IMR-90 (cell line): ENCODE data around the gene URM1. TPM values are rescaled to one million over a fixed set of nuclear protein-coding genes. Genes with fewer than 3 reads are reported as not detected.

Source experiments
- ATAC-seq: fragments of 200-7000 bp; cut with Tn5 transposase; 2 replicates; pipeline ENCODE4 v1.9.1; 2020; ENCODE audit warnings: low read depth, mild to moderate bottlenecking, moderate library complexity
- BruUV-seq: library from RNA; stranded (reverse); fragments of 400-500 nt; replicated peaks from 2 replicates; lab custom pipeline; 2021; lab: Mats Ljungman, UMichigan
- CTCF ChIA-PET: fragments of 300-600 bp; formaldehyde crosslinking; extraction: SDS; loops from one replicate; lab custom pipeline; 2021; ENCODE audit warnings: antibody characterized with exemption; lab: Yijun Ruan, JAX
- POLR2A ChIA-PET: fragments of 300-600 bp; sonication (Branson Sonifier 250); formaldehyde crosslinking; loops from one replicate; lab custom pipeline; 2022; ENCODE audit warnings: antibody characterized with exemption; ENCODE audit not compliant: unreplicated experiment; lab: Charles Lee
- DNase-seq: peaks from one replicate; pipeline ENCODE4 v3.0.0; 2013
- H2AFZ ChIP-seq: replicated peaks from 2 replicates; pipeline ENCODE3; 2013; ENCODE audit warnings: low read length, mild to moderate bottlenecking; ENCODE audit not compliant: poor library complexity
- H2AK5ac ChIP-seq: 2 replicates; pipeline ENCODE4 v1.6.1; 2013; ENCODE audit warnings: low read depth, low read length, inconsistent platforms
- H2AK9ac ChIP-seq: replicated peaks from 2 replicates; pipeline ENCODE3; 2013; ENCODE audit warnings: mild to moderate bottlenecking, low read depth, low read length, moderate library complexity; ENCODE audit not compliant: poor library complexity
- H2BK120ac ChIP-seq: 2 replicates; pipeline ENCODE4 v1.6.1; 2013; ENCODE audit warnings: low read depth, low read length, inconsistent platforms
- H2BK15ac ChIP-seq: 3 replicates; pipeline ENCODE4 v1.6.1; 2013; ENCODE audit warnings: low read depth, low read length, inconsistent platforms
- H2BK20ac ChIP-seq: 2 replicates; pipeline ENCODE4 v1.6.1; 2013; ENCODE audit warnings: low read depth, mild to moderate bottlenecking, inconsistent platforms, low read length, moderate library complexity
- H2BK5ac ChIP-seq: 2 replicates; pipeline ENCODE4 v1.6.1; 2013; ENCODE audit warnings: mild to moderate bottlenecking, low read depth, low read length, inconsistent platforms; ENCODE audit not compliant: poor library complexity, severe bottlenecking
- H3K14ac ChIP-seq: replicated peaks from 2 replicates; pipeline ENCODE4 v1.6.1; 2013; ENCODE audit warnings: low read depth, low read length, inconsistent platforms
- H3K18ac ChIP-seq: 2 replicates; pipeline ENCODE4 v1.6.1; 2013; ENCODE audit warnings: low read depth, low read length, control low read depth
- H3K23ac ChIP-seq: 2 replicates; pipeline ENCODE4 v1.6.1; 2013; ENCODE audit warnings: low read depth, low read length, inconsistent platforms
- H3K27ac ChIP-seq: 2 replicates; pipeline ENCODE4 v1.5.1; 2013; ENCODE audit warnings: mild to moderate bottlenecking, control low read depth, low read length; ENCODE audit not compliant: insufficient read depth
- H3K27me3 ChIP-seq: 2 replicates; pipeline ENCODE4 v1.6.1; 2013; ENCODE audit warnings: low read length; ENCODE audit not compliant: control insufficient read depth, insufficient read depth
- H3K36me3 ChIP-seq: 2 replicates; pipeline ENCODE4 v1.6.1; 2013; ENCODE audit warnings: low read length, mixed read lengths; ENCODE audit not compliant: control insufficient read depth, insufficient read depth
- H3K4ac ChIP-seq: 2 replicates; pipeline ENCODE4 v1.6.1; 2013; ENCODE audit warnings: low read depth, low read length, inconsistent platforms
- H3K4me1 ChIP-seq: 2 replicates; pipeline ENCODE4 v1.6.1; 2013; ENCODE audit warnings: low read length, mixed read lengths; ENCODE audit not compliant: control insufficient read depth, insufficient read depth
- H3K4me2 ChIP-seq: 2 replicates; pipeline ENCODE4 v1.6.1; 2013; ENCODE audit warnings: low read depth, mild to moderate bottlenecking, control low read depth, low read length, moderate library complexity
- H3K4me3 ChIP-seq: 2 replicates; pipeline ENCODE4 v1.5.1; 2013; ENCODE audit warnings: low read depth, mild to moderate bottlenecking, control low read depth, low read length, moderate library complexity; ENCODE audit not compliant: insufficient read depth
- H3K56ac ChIP-seq: 2 replicates; pipeline ENCODE4 v1.6.1; 2013; ENCODE audit warnings: low read length, inconsistent platforms; ENCODE audit not compliant: insufficient read depth; ENCODE audit errors: extremely low read depth
- H3K79me1 ChIP-seq, 2 experiments: 2 replicates each; pipeline ENCODE4 v1.6.1; 2013; ENCODE audit warnings: low read length in 2 of 2, inconsistent platforms in 1 of 2, low read depth in 1 of 2
- H3K9ac ChIP-seq: 2 replicates; pipeline ENCODE4 v1.6.1; 2013; ENCODE audit warnings: low read depth, low read length, control low read depth
- H3K9me1 ChIP-seq: 2 replicates; pipeline ENCODE4 v1.6.1; 2013; ENCODE audit warnings: low read length, inconsistent platforms; ENCODE audit not compliant: insufficient read depth
- H3K9me3 ChIP-seq: 2 replicates; pipeline ENCODE4 v1.6.1; 2013; ENCODE audit warnings: low read length; ENCODE audit not compliant: control insufficient read depth, insufficient read depth
- H4K20me1 ChIP-seq: 2 replicates; pipeline ENCODE4 v1.6.1; 2013; ENCODE audit warnings: low read length, inconsistent platforms; ENCODE audit not compliant: insufficient read depth
- H4K5ac ChIP-seq: 2 replicates; pipeline ENCODE4 v1.6.1; 2013; ENCODE audit warnings: mild to moderate bottlenecking, low read depth, low read length, control low read depth
- H4K8ac ChIP-seq, 2 experiments: 2 replicates each; pipeline ENCODE4 v1.6.1; 2013; ENCODE audit warnings: low read depth in 2 of 2, low read length in 2 of 2, control low read depth in 1 of 2, inconsistent platforms in 1 of 2
- H4K91ac ChIP-seq: 2 replicates; pipeline ENCODE4 v1.6.1; 2013; ENCODE audit warnings: low read depth, low read length, inconsistent platforms; ENCODE audit not compliant: insufficient read depth
- MAFK ChIP-seq: IDR thresholded peaks from 2 replicates; pipeline ENCODE4 v1.6.1; 2012; ENCODE audit warnings: low read depth, low read length, improper control_type of control experiment
- MAZ ChIP-seq: IDR thresholded peaks from 2 replicates; pipeline ENCODE4 v1.6.1; 2012; ENCODE audit warnings: low read depth, mild to moderate bottlenecking, low read length, improper control_type of control experiment, moderate library complexity, borderline replicate concordance
- MXI1 ChIP-seq: IDR thresholded peaks from 2 replicates; pipeline ENCODE4 v1.6.1; 2012; ENCODE audit warnings: low read depth, mild to moderate bottlenecking, low read length, moderate library complexity, borderline replicate concordance
- POLR2A ChIP-seq: IDR thresholded peaks from 2 replicates; pipeline ENCODE4 v1.6.1; 2012; ENCODE audit warnings: mild to moderate bottlenecking, low read depth, low read length
- RAD21 ChIP-seq: IDR thresholded peaks from 2 replicates; pipeline ENCODE4 v1.6.1; 2012; ENCODE audit warnings: low read length, improper control_type of control experiment
- SMC3 ChIP-seq: fragments of 150-350 bp; IDR thresholded peaks from 2 replicates; pipeline ENCODE4 v1.6.1; 2016; ENCODE audit warnings: low read depth, mild to moderate bottlenecking, antibody characterized with exemption, low read length, moderate library complexity
- USF2 ChIP-seq: fragments of 150-350 bp; IDR thresholded peaks from 2 replicates; pipeline ENCODE4 v1.6.1; 2017; ENCODE audit warnings: mild to moderate bottlenecking, antibody characterized with exemption, low read length, low read depth
- WGBS, 2 experiments: methylation state at CpG; one replicate each; pipeline versions ENCODE4 v1.1.5 to v1.1.7; 2013; ENCODE audit warnings: missing lambda C conversion rate in 2 of 2; ENCODE audit not compliant: insufficient read length in 1 of 2; ENCODE audit errors: extremely low coverage in 2 of 2; 5-methylcytosine and 5-hydroxymethylcytosine counted together
- dilution Hi-C: fragments of 300-500 bp; cut with HindIII; formaldehyde crosslinking; loops from one replicate; pipeline ENCODE4 v1.14.3; 2018; ENCODE audit warnings: low sequenced_read_pairs; ENCODE audit not compliant: unreplicated experiment
- in situ Hi-C: fragments of 300-500 bp; cut with MboI; formaldehyde crosslinking; loops from 3 replicates; pipeline ENCODE4 v1.14.3; 2019; ENCODE audit warnings: low sequenced_read_pairs, inconsistent platforms, mixed read lengths
- intact Hi-C: fragments of 100-400 bp; cut with micrococcal nuclease; formaldehyde crosslinking; loops from 2 replicates; pipeline ENCODE4 v1.10.0; 2022
- polyA plus RNA-seq, 3 experiments: library from polyadenylated mRNA; depleted of rRNA; stranded (reverse); fragments of >200 nt; gene quantifications; 2 replicates each; pipeline ENCODE4 v1.2.3, GENCODE V29; 2012; ENCODE audit warnings: low replicate concordance in 1 of 3
- total RNA-seq: library from RNA; depleted of rRNA; stranded (reverse); fragments of >200 nt; gene quantifications from 2 replicates; pipeline ENCODE4 v1.2.3, GENCODE V29; 2012

URM1 gene
- total and polyA plus RNA-seq, 2 of the 4 experiments (the other 2 are of a cell fraction), result 33.2 to 66.9 TPM

- peaks cover 38 to 54% of the 10 kb centered on the region in 2 experiments for H3K79me1 ChIP-seq
- intact Hi-C loops (loop anchor here (2.0 kb wide), 1 partner anchor 28 kb away; no protein-coding TSS in a partner anchor), in situ Hi-C loops (no loop called here), dilution Hi-C loops (no loop called here)
- peak within 1 kb of the TSS; percentile 100 for H3K56ac ChIP-seq
- H3K18ac ChIP-seq, result peak within 1 kb of the TSS; percentile 99
- ChIA-PET POLR2A (no interaction called here), CTCF (no interaction called here)
- H4K20me1 ChIP-seq, result 0 out of 2 replicates have a peak, but pooled peaks cover 4% of the 10 kb centered on the region
- H3K4me1 ChIP-seq, result peaks cover 5% of the 10 kb centered on the region
- H4K91ac ChIP-seq, result peak within 1 kb of the TSS; percentile 100
- peaks cover 2% of the 10 kb centered on the region; the same call in 1 of the 2 replicates for H3K9me1 ChIP-seq
- peak within 1 kb of the TSS; percentile 99 for H3K27ac ChIP-seq
- H3K9ac ChIP-seq, result peak within 1 kb of the TSS; percentile 100
- H4K5ac ChIP-seq, result peak within 1 kb of the TSS; percentile 99
- peak; percentile 92 for DNase-seq
- no TSS peak for BruUV-seq
- peak within 1 kb of the TSS; percentile 98 for H2AFZ ChIP-seq
- H2BK5ac ChIP-seq, result peak within 1 kb of the TSS; percentile 97
- WGBS, 2 experiments, result 0% methylated on average over 47 of the region's 83 CpGs; no CpG with 5 or more reads in 1 of the 2 experiments
- H3K4me2 ChIP-seq, result peak within 1 kb of the TSS; percentile 95
- H3K9me3 ChIP-seq, result no peaks in the 10 kb centered on the region
- H3K27me3 ChIP-seq, result no peaks in the 10 kb centered on the region
- H4K8ac ChIP-seq, result peak within 1 kb of the TSS; percentile 99 to 100
- H2BK20ac ChIP-seq, result peak within 1 kb of the TSS; percentile 91
- H3K14ac ChIP-seq, result peak within 1 kb of the TSS; percentile 99
- peak; percentile 93 for ATAC-seq
- H3K4me3 ChIP-seq, result peak within 1 kb of the TSS; percentile 57
- H3K23ac ChIP-seq, result peak within 1 kb of the TSS; percentile 100
- peak within 1 kb of the TSS; percentile 99 for H2BK120ac ChIP-seq
- H3K4ac ChIP-seq, result peak within 1 kb of the TSS; percentile 99
- peaks cover 15% of the 10 kb centered on the region for H3K36me3 ChIP-seq
- TF ChIP-seq POLR2A (peak; percentile 26), SMC3 (0 out of 2 replicates have a peak, but pooled peaks have one; percentile 6), RAD21 (no peak), MXI1 (peak; percentile 100), USF2 (no peak), MAZ (peak; percentile 69), MAFK (peak; percentile 11; the same call in 1 of the 2 replicates)
- H2BK15ac ChIP-seq, result peak within 1 kb of the TSS; percentile 100
- peak within 1 kb of the TSS; percentile 89 for H2AK9ac ChIP-seq
- H2AK5ac ChIP-seq, result peak within 1 kb of the TSS; percentile 96
Measured at GRCh38 chr9:128322404-128323211, 48.6 kb upstream of the URM1 start, which contains the start of the genes COQ4 and TRUB2. COQ4 (plus strand) TSS chr9:128322839; CDS start chr9:128322859, 20 bp downstream. TRUB2 (minus strand) TSS chr9:128322447; CDS start chr9:128322408, 39 bp downstream.
